GM11168 (cell line): ENCODE measurements around the gene ADAMTS2.
"Not testable (repeated sequence)": the region's sequence is repeated elsewhere in the genome, so short reads cannot be mapped to it uniquely, and the experiment has no call there.

ENCODE experiments used
- in situ Hi-C: fragments of 300-500 bp; cut with MboI; formaldehyde crosslinking; loops from one replicate; pipeline ENCODE4 v1.12.0; 2022; ENCODE audit warnings: low sequenced_read_pairs; ENCODE audit not compliant: unreplicated experiment

Gene ADAMTS2

GRCh38 chr5:179328291-179328690 is 17.0 kb downstream of the ADAMTS2 start:
- in situ Hi-C loops, result no loop called here

DNA sequence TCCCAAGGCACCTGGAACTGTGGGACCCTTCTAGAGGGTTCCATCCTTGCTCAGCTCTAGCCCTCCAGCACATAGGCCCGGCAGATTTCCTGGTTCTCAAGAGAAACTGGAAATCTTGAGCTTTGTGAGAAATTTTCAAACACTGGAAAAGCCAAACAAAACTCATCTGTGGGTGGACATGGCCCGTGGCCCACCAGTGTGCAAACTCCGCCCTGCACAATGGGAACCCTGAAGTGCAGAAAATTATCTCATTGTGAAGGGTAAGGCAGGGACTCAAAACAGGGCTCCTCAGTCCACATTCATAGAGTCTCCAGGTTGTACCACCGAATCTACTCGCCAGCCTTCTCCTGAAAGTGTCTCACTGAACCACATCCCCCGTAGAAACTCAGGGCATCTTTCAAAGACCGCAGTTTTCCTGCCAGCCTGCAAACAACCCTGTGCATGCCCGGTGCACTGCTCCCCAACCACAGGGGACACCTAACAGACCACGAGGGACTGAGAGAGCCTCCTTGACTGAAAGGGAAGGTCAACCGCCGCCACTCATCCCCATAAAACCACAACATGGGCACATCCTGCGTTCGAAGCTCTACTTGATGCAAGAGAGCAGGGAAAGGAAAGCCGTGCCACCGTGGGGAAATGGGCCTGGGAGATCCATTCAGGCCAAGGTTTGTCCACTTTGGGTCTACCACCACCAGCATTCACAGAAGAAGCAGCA is 18.1 kb downstream of the ADAMTS2 start:
- in situ Hi-C loops, result no loop called here

GRCh38 chr5:179326122-179326927 is 18.9 kb downstream of the ADAMTS2 start:
- in situ Hi-C loops, result no loop called here

DNA sequence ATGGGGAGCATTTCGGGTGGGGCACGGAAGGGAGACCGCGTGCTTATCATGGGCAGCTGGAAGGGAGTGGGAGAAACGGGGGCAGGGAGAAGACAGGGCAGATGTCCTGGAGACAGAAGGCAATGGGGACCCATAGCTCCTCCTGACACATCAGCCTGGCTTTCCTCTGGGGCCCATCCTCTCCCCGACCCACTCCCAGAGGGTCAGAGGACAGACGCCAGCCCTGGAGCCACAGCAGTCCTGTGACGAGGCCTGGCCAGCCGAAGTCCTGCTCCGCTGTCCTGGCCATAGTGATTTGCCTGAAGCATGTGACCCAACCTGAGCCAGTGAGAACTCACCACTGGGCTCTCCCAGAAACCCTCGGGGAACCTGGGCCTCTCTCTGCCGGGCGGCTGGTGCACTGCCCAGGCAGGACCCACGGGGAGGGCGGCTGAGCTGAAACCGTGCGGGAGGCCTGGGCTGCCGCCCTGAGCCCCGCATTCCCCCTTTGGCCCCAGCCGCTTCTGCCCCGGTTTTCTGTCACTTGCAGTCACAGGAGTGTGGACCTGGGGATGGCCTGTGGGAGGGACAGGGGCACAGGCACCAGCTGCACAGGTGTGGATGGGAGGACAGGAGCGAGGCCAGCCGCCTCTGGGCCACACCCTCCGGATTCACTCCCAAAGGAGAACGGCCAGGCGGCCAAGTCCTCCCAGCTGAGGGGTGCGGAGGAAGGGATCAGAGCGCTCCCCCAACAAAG is 19.8 kb downstream of the ADAMTS2 start:
- in situ Hi-C loops, result no loop called here

DNA sequence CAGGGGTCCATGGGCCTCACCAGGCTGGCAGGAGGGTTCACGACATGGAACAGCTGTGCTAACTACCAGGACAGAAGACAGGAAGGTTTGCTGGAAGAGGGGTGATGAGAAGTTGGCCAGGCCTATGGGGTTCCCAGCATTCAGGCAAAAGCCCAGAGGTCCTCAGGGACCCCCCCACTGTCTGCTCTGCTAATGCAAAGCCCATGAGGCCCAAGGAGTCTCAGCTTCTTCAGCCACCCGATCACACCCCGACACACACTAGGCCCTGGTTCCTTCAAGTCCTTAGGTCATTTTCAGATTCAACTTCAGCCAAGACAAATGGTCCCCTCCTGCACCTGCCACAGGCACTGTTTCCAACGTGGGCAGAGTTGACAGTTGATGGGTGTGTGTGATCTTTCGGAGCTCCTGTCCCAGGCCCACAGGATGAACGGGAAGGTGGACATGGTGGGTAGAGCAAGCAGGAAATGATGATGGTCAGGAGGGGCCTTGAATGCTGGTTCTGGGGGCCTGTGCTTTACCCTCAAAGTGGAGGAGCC is 20.4 kb downstream of the ADAMTS2 start:
- in situ Hi-C loops, result no loop called here

- in situ Hi-C loops, result not testable (repeated sequence)
These were observed 20.9 kb downstream of the ADAMTS2 start for GRCh38 chr5:179324316-179324715.

DNA sequence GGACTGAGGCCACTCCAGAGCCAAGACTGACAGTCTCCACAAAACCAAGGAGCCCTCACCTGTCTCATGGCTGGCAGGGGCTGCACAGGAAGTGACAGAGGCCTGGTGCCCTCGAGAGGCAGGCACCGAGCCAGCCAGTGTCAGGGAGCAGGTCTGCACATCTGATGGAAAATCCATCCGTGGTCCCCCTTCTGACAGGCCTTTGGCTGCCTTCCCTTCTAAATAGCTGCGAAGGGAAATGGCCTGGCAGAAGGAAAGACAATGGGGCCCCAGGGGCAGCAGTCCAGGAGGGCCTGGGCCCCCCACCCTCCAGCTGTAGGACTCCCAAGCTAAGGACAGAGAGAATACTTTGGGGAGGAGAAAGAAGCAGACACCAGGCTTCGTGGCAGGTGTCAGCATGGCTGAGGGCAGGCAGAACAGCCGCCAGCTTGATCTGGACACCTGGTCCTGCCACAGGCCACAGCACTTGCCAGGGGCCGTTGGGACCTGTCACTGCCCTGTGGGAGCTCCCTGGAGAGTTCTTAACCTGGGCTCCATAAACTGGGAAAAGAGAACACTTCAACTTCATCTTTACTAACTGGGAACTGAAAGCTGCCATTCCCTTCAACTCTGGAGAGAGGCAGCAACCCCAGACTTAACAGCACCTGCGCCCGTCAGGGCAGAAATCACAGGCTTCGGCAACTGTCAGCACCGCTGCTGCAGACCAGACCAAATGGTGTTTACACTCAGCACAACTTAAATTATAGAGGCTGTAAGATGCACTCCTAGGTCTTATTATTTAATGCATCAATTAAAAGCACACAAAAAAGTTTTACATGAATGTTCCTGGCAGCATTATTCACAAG is 22.0 kb downstream of the ADAMTS2 start:
- in situ Hi-C loops, result no loop called here

DNA sequence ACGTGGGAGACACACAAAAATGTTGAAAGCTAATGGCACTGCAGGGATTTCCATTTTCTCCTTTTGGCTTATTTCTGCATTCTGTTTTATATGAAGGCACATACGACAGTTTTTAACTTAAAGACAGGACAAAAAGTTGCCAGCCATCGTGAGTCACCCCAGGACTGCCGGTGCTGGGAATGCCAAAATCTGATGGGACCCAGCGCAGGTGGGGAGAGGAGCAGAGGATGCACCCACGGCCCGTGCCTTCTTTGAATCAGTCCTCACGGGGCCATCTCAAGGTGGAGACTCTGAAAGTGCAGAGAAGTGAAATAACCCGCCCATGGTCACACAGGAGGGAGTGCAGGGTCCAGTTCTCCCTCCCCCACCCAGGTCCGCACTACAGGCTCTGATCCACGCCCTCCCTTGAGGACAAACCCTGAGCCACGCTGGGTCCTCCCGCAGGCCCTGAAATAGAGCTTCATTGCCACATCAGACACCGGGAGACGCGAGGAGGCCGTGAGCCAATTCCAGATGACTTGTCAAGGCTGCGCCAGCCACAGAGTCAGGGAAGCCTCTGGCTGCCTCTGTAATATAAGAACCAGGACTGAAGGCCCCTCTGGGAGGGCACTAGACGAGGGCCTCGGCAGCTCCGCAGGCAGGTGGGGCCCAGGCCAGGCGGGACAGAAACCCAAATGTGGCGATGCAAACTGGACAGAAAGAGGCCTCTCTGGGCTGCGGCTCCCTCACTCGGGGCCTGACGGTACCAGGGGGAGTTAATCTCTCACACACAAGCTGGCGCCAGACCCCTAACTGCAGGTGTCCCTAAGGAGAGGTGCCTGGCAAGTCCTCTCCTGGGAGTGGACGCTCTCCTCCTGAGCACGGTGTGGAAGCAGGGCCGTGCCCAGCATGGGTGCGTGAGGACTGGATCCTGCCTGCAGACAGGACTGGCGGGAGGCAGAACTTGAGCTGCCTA is 22.9 kb downstream of the ADAMTS2 start:
- in situ Hi-C loops, result no loop called here

DNA sequence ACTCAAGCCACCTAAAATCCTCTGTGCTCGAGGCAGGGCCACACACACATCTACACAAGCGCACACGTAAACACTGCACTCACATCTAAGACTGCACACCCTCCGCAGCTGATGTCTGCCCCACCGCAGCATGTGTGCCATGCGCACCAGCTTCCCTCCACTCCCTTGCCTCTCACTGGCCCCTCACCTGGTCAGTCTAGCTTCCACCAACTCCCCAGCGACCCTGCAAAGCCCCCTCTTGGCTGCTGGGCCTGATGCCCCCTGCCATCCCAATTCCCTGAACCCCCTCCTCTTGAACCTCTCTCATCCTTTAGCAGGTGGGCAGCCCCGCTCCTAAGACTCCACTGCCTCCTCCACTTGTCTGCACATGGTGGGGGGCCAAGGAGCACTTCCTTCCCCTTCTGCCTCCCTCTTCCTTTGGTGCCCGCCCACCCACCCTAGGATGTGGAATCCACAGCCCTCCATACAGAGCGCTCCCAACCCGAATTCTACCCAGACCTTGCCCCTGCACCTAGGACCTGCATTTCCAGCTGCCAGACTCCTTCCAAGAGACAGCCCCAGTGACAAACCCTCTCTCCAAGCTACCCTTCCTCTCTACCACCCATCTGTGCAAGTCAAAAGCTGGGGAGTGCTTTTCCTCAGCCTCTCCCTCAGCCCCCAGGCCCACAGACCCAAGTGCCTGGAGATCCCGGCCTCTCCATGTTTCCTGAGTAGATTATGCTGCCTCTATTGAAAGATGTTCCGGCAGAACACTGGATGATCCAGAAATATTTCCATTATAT is 23.9 kb downstream of the ADAMTS2 start:
- in situ Hi-C loops, result no loop called here

GRCh38 chr5:179319741-179320281 is 25.4 kb downstream of the ADAMTS2 start:
- in situ Hi-C loops, result no loop called here

DNA sequence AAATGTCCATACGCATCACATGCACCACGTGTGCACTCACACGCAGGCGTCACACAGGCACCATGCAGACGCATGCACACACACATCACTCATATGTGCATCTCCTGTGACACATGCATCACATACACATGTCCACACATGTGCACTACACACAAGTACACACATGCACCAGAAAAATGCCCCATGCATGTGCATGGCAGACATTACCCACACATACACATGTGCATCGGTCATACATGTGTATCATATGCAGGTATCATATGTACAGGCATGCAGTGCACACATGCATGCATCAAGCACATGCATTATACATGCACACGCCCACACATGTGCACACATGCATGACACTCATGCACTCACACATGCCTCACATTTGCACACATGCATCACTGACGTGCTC is 26.1 kb downstream of the ADAMTS2 start:
- in situ Hi-C loops, result no loop called here

DNA sequence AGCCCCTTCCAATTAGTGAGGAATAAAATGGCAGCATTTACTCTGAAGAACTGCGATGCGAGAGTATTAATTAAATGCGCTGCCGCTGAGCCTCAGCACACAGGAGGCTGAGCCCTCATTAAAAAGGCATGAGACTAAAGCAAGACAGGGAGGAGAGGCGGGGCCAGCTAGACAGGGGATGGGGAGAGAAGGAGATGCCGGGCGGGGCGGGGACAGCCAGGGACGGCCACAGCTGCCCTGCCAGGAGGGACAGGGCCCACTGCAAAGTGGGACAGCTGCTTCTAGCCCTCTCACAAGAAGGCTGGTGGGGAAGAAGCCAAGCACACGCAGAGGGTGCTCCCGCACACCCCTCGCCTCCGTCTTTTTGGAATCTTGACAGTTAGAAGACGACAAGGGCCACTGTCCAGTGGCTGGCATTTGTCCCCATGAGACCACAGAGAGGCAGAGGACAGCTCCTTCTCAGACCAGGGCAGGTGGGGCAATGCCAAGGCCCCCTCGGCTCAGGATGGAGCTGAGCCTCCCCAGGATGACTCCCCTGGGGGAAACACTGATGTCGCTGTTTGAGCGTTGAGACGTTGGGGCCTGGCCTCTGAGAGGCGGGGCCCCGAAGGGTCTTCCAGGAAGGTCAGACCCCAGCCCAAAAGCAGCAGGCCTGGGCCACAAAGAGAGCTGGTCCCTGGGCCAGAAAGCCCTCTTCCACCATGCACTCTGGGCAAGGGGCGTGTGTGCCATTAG is 26.9 kb downstream of the ADAMTS2 start:
- in situ Hi-C loops, result no loop called here

GRCh38 chr5:179317411-179318220 is 27.6 kb downstream of the ADAMTS2 start:
- in situ Hi-C loops, result no loop called here

DNA sequence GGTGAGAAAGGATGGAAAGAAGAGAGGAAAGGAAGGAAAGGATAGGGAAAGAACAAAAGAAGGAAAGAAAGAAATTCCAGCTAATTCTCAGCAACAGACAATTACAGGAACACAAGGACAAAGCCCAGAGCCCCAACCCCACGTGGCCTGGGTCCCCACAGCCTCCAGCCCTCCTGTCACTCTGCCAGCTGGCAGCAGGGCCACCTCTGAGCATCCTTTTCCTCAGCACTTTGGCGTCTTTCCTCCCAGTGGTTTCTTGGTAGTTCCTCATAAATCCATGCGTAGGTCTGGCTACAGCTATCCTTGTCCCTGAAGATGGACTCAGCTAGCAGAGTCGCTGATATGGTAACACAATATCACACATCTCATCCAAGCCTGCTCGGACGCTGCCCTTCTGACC is 28.3 kb downstream of the ADAMTS2 start:
- in situ Hi-C loops, result no loop called here

DNA sequence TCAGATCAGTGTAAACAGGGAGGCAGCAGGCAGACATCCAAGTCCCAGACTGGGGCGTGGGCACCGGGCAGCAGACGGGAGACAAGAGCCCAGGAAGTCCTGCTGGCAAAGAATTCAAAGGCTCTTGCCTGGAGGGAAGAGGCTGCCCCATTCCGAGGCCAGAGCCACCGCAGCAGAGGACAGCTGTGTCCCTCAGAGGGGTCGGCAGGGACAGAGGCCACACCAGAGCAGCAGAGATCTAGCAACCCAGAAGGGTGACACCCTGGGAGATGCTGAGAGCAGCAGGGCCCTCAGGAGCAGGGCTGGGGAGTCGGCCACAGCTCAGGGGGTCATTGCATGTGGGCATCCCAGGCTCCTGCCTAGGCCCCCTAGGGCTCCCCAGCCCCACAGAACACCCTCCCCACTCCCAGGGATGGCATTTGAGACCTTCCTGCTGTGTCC is 29.1 kb downstream of the ADAMTS2 start:
- in situ Hi-C loops, result no loop called here

- in situ Hi-C loops, result no loop called here
These were observed 29.8 kb downstream of the ADAMTS2 start for GRCh38 chr5:179315356-179315890.
